RPMI7951 (cell line): Measurements from ENCODE around the gene DHCR7. TPM values are rescaled to one million over a fixed set of nuclear protein-coding genes. Genes with fewer than 3 reads are reported as not detected.
A peak's percentile ranks its signal among the peaks of the same experiment; 100 is the strongest.

Experiments used
- DNase-seq: peaks from one replicate; pipeline ENCODE4 v3.0.0-alpha.2; 2012; ENCODE audit warnings: low read depth
- total RNA-seq: library from RNA; depleted of rRNA; stranded (reverse); fragments of >200 nt; shearing (Covaris generic); gene quantifications from 2 replicates; pipeline ENCODE4 v1.2.3, GENCODE V29; 2014

DHCR7 gene
- total RNA-seq, 1 experiment from 2014 or later, result 24.4 TPM

- DNase-seq, result no peak
These were observed 8.6 kb upstream of the DHCR7 start for GRCh38 chr11:71456831-71457230.

GRCh38 chr11:71456294-71456693, 8.1 kb upstream of the DHCR7 start:
- DNase-seq, result no peak

GRCh38 chr11:71454470-71455113, 6.4 kb upstream of the DHCR7 start:
- no peak for DNase-seq

GRCh38 chr11:71453918-71454304, 5.7 kb upstream of the DHCR7 start:
- DNase-seq, result no peak

- DNase-seq, result peak; percentile 89
These were observed 5.1 kb upstream of the DHCR7 start, which contains the start of gene NADSYN1 for GRCh38 chr11:71453037-71453917. Gene NADSYN1 (plus strand): TSS chr11:71453203. CDS start chr11:71453297, 94 bp downstream.

- peak; percentile 7 for DNase-seq
These were observed 4.2 kb upstream of the DHCR7 start for GRCh38 chr11:71452199-71453036.

- DNase-seq, result no peak
These were observed 3.5 kb upstream of the DHCR7 start for GRCh38 chr11:71451596-71452198.

- no peak for DNase-seq
These were observed 2.7 kb upstream of the DHCR7 start for GRCh38 chr11:71450939-71451338.

- DNase-seq, result no peak
These were observed 2.3 kb upstream of the DHCR7 start for GRCh38 chr11:71450507-71450906.

- no peak for DNase-seq
These were observed 1.4 kb upstream of the DHCR7 start for GRCh38 chr11:71449596-71449995.

- peak; percentile 17 for DNase-seq
These were observed 369 bp downstream of the DHCR7 start for GRCh38 chr11:71447791-71448256.

GRCh38 chr11:71446942-71447688, 1.1 kb downstream of the DHCR7 start:
- DNase-seq, result peak; percentile 36

- DNase-seq, result no peak
These were observed 2.0 kb downstream of the DHCR7 start for GRCh38 chr11:71446150-71446549.

- no peak for DNase-seq
These were observed 3.4 kb downstream of the DHCR7 start for GRCh38 chr11:71444811-71445210.

GRCh38 chr11:71443736-71444445, 4.3 kb downstream of the DHCR7 start:
- DNase-seq, result no peak

- DNase-seq, result no peak
These were observed 5.3 kb downstream of the DHCR7 start for GRCh38 chr11:71442880-71443279.

GRCh38 chr11:71442123-71442522, 6.1 kb downstream of the DHCR7 start:
- DNase-seq, result no peak

GRCh38 chr11:71441251-71441650, 6.9 kb downstream of the DHCR7 start:
- no peak for DNase-seq

GRCh38 chr11:71440021-71440755, 8.0 kb downstream of the DHCR7 start:
- DNase-seq, result no peak

- DNase-seq, result no peak
These were observed 9.5 kb downstream of the DHCR7 start for GRCh38 chr11:71438650-71439049.
